ENCODE measurements around the gene ST3GAL2. TPM values are rescaled to one million over a fixed set of nuclear protein-coding genes. Genes with fewer than 3 reads are reported as not detected.
A peak's percentile ranks its signal among the peaks of the same experiment; 100 is the strongest.

The ST3GAL2 gene
- total RNA-seq, 1 donor from 2014 or later = 52.3 TPM

DNA sequence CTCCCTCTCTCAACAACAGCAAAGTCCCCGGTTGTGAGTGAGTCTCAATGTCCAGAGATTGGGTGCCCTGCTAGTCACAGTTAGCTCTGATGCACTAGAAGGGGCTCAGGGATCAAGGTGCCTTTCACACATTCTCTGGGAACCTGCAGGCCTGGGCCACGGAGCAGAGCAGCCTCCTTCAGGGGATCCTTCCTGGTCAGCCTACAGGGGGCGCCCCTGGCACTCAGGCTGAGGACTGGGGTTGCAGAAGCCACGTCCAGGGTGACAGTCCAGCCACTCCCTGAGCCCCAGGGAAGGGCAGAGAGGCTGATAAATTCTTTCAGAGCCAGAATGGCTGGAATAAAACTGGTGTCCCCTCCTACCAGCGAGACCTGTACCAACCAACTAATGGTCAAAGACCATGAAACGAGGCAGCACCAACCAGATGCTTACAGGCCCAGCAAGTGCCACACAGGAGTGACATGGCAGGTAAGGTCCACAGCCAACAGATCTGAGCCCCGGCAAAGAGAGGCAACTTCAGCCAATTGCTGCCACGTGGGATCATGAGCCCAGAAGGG lies 43.5 kb downstream of the ST3GAL2 start:
- peaks cover 9 to 40% of the 10 kb centered on the region in 2 donors for H3K36me3 ChIP-seq
- DNase-seq (ENCODE audit: low spot score in 2 of 2) = no peak
- TF ChIP-seq, protein P1, sequence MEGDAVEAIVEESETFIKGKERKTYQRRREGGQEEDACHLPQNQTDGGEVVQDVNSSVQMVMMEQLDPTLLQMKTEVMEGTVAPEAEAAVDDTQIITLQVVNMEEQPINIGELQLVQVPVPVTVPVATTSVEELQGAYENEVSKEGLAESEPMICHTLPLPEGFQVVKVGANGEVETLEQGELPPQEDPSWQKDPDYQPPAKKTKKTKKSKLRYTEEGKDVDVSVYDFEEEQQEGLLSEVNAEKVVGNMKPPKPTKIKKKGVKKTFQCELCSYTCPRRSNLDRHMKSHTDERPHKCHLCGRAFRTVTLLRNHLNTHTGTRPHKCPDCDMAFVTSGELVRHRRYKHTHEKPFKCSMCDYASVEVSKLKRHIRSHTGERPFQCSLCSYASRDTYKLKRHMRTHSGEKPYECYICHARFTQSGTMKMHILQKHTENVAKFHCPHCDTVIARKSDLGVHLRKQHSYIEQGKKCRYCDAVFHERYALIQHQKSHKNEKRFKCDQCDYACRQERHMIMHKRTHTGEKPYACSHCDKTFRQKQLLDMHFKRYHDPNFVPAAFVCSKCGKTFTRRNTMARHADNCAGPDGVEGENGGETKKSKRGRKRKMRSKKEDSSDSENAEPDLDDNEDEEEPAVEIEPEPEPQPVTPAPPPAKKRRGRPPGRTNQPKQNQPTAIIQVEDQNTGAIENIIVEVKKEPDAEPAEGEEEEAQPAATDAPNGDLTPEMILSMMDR (IDR thresholded peaks at IDR 0.05) = peak; percentile 36 to 60 (median 48)
- H3K27ac ChIP-seq = no peak overlapping the region
- H3K9me3 ChIP-seq = no peaks in the 10 kb centered on the region
- intact Hi-C loops (cut with DNase I) = no loop called here
- H3K27me3 ChIP-seq = no peaks in the 10 kb centered on the region
- H3K4me3 ChIP-seq = no peak overlapping the region
- H3K4me1 ChIP-seq = no peaks in the 10 kb centered on the region

DNA sequence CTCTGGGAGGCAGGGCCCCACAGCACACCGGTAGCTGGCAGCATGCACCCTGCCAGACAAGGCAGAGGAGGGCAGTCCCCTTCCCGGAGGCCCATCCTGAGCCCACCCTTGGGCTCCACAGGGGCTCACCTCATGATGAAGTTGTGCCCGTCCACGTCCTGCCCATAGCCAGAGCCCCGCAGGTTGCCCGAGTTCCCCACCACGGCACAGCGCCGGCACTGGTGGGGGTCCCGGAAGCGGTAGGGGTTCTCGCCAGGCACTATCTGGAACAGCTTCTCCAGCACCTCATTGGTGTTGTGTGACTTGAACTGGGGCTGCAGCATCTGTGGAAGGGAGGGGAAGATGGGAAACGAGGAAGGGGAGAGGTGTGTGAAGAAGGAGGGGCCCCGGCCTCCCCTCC lies 44.0 kb downstream of the ST3GAL2 start:
- no peaks in the 10 kb centered on the region for H3K27me3 ChIP-seq
- no peak overlapping the region for H3K4me3 ChIP-seq
- DNase-seq (ENCODE audit: low spot score in 2 of 2) = no peak
- no peaks in the 10 kb centered on the region for H3K9me3 ChIP-seq
- TF ChIP-seq, protein P1 (IDR thresholded peaks at IDR 0.05) = no peak
- no peak overlapping the region for H3K27ac ChIP-seq
- H3K36me3 ChIP-seq = peaks cover 9 to 35% of the 10 kb centered on the region in 2 donors
- intact Hi-C loops (cut with DNase I) = no loop called here
- no peaks in the 10 kb centered on the region for H3K4me1 ChIP-seq

DNA sequence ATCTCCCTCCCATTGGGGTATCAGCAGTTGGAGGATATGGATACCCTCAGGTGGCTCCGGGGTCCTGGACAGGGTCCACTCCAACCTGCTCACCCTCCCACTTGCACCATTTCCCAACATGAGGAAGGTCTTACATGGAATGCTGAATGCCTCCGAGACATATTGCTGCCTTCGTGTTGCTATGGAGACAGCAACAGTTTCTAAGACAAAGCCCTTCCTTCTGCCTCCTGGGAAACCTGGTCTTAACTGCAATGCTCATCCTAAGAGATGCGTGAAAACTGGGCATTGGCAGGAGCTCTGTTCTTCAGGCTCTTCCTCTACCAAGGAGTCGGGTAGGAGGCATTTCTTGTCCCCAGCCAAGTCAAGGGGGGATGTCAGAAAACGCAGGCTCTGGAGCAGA lies 45.2 kb downstream of the ST3GAL2 start:
- Histone ChIP-seq H3K4me1 (no peaks in the 10 kb centered on the region), H3K27ac (no peak overlapping the region), H3K36me3 (peaks cover 7 to 29% of the 10 kb centered on the region in 2 donors), H3K27me3 (no peaks in the 10 kb centered on the region), H3K9me3 (no peaks in the 10 kb centered on the region), H3K4me3 (no peak overlapping the region)
- intact Hi-C loops (cut with DNase I) = no loop called here
- no peak for DNase-seq (ENCODE audit: low spot score in 2 of 2)
- TF ChIP-seq, protein P1 (IDR thresholded peaks at IDR 0.05) = no peak

DNA sequence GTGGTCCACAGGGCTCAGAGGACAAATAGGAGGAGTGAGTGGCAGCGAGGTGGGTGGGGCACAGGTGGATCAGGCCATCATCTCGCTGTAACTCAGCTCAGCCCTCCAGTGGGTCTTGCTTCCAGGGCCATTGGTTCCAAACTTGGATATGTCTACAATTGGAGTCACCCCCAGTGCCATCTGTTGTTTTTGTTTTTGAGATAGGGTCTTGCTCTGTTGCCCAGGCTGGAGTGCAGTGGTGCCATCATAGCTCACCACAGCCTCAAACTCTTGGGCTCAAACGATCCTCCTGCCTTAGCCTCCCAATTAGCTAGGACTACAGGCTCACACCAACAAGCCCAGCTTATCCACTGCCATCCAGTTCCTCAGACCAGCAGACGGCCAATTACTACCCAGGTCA lies 46.3 kb downstream of the ST3GAL2 start:
- intact Hi-C loops (cut with DNase I) = no loop called here
- Histone ChIP-seq H3K9me3 (no peaks in the 10 kb centered on the region), H3K4me3 (no peak overlapping the region), H3K36me3 (peaks cover 9 to 29% of the 10 kb centered on the region in 2 donors), H3K4me1 (no peaks in the 10 kb centered on the region), H3K27me3 (no peaks in the 10 kb centered on the region), H3K27ac (no peak overlapping the region)
- TF ChIP-seq, protein P1 (IDR thresholded peaks at IDR 0.05) = no peak
- DNase-seq (ENCODE audit: low spot score in 2 of 2) = no peak

DNA sequence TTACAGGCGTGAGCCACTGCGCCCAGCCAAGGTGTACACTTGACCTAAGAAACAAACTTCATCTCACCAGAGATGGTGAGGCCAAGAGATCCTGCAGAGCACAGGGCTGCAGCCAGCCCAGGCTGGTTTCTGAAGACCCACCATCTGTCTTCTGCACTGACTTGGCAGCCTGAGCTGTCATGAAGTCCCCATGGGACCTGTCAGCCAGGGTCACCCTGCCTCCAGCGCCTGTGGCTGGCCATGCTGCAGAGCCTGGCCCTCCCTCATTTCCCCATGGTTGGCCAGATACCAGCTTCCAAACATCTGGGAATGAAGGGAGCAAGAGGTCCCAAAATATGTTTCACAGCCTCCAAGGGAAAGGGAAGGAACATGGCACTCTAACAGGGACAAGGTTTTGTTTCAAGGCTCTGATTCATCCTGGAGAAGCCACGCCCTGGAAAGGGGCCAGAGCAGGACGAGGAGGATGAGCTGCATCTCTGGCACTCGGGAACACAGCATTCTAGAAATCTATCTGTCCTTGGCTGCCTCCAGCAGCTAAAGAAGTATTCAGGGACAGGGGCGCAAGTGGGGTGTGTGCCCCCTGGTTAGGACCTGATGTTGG lies 46.9 kb downstream of the ST3GAL2 start:
- no peaks in the 10 kb centered on the region for H3K4me1 ChIP-seq
- H3K27ac ChIP-seq = no peak overlapping the region
- peaks cover 10 to 34% of the 10 kb centered on the region in 2 donors for H3K36me3 ChIP-seq
- H3K9me3 ChIP-seq = no peaks in the 10 kb centered on the region
- H3K27me3 ChIP-seq = no peaks in the 10 kb centered on the region
- TF ChIP-seq, protein P1 (IDR thresholded peaks at IDR 0.05) = no peak
- intact Hi-C loops (cut with DNase I) = no loop called here
- DNase-seq (ENCODE audit: low spot score in 2 of 2) = no peak
- no peak overlapping the region for H3K4me3 ChIP-seq
